Cerebellar cortex (tissue), 1 donor: ENCODE results near the gene ALDH1A3.

Experiments
- DNase-seq: peaks from one replicate; pipeline ENCODE4 v3.0.0-alpha.2; 2015; ENCODE audit warnings: low spot score

ALDH1A3 gene

GRCh38 chr15:100951965-100952364 is 72.3 kb downstream of the ALDH1A3 start:
- no peak for DNase-seq

- DNase-seq, result no peak
Measured at GRCh38 chr15:100952566-100952965, 72.9 kb downstream of the ALDH1A3 start.

GRCh38 chr15:100958326-100959065 is 78.9 kb downstream of the ALDH1A3 start:
- DNase-seq, result no peak

- DNase-seq, result no peak
Measured at GRCh38 chr15:100959066-100960050, 79.7 kb downstream of the ALDH1A3 start.
